Stimulated activated CD8-positive, alpha-beta memory T cell treated with anti-CD3 and anti-CD28 coated beads, Interleukin-15, amount 100 ng/mL, for 48 hours (primary cell): ENCODE measurements around the gene SEMA3B.
"Not testable (repeated sequence)": the region's sequence is repeated elsewhere in the genome, so short reads cannot be mapped to it uniquely, and the experiment has no call there.

Source experiments
- DNase-seq, 2 donors: peaks; one replicate each; pipeline ENCODE4 v3.0.0-alpha.2; 2020; ENCODE audit warnings: low read depth in 2 of 2

The SEMA3B gene

GRCh38 chr3:50237754-50238548, 31.0 kb upstream of the SEMA3B start:
- peak; percentile 84 to 85 for DNase-seq

- no peak for DNase-seq
These were observed 30.4 kb upstream of the SEMA3B start for GRCh38 chr3:50238549-50239026.

- DNase-seq, result no peak
These were observed 29.3 kb upstream of the SEMA3B start for GRCh38 chr3:50239649-50240048.

GRCh38 chr3:50241163-50241562, 27.8 kb upstream of the SEMA3B start:
- no peak for DNase-seq

DNA sequence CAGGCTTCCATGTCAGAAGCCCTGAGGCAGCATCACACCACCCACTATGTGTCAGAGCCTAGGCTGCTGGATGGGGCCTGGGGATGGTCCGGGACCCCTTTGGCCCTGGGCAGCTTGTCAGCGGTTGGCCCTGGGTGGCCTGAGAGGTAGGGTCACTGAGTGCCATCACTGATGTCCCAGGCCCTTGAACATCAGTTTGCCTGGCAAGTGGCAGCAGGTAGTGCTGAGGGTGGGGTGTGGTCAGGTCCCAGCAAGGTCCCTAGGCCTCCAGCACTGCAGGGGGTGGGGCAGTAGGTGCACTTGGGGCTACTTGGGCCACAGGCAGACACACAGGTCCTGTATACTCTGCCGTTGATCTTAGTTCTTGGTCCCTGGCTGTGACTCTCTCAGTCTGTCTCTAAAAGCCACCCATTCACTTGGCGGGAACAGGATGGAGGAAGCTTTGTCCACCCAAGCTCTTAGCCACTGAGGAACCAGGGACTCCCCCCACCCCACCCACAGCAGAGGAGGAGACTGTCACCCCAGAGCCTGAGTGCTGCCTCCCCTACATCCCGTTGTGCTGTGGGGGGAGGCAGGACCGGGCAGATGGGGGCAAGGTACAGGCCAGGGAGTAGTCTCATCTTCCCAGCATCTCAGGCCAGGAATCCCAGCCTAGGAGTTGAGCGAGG, 27.1 kb upstream of the SEMA3B start:
- no peak for DNase-seq

- no peak for DNase-seq
These were observed 26.6 kb upstream of the SEMA3B start for GRCh38 chr3:50242381-50242770.

DNA sequence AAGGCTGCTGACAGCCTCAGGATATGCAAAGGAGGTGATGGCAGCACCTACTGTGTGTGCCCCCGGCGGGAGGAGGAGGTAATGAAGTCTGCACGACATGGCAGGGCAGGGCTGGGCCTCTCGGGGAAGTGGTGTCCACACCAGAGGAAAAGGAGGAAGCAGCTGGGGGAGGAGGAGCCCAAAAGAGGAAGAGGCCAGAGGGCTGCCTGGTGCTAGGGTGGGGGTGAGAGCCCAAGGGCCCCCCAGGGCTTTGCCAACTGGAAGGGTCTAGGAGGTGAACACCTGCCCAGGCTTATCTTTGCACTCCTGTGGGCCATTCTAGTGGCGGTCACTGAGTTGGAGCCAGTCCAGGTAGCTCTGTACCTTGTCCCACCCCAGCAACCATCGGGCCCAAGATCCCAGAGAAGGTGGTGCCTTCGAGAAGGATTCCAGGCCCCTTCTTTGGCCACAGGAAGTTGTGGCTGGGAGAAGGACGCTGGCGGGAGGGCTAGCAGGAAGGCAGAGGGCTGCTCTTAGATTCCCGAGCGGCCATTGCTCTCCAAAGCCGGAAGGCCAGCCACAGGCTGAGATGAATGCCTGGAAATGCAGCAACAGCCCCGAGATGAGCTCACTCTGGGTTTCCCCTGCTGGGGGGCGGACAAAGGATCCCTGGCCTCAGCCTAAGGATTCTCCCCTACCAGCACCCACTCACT, 25.9 kb upstream of the SEMA3B start:
- DNase-seq, result peak in 1 of 2 donors; percentile 34

DNA sequence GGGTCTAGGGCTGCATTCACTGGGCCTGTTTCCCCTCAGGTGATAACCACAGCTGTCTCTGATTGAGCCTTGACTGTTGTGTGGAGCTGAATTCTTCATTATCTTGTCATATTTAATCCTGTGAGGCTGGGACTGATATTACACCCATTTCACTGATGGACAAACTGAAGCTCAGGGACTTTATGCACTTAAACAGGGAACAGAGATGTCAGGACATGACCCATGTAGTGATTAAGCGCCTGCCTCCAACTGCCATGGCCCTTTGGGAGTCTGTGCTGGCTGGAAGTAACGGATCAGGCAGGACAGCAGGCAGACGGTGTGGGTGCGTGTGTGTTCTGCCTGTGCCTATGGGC, 25.4 kb upstream of the SEMA3B start:
- no peak for DNase-seq

DNA sequence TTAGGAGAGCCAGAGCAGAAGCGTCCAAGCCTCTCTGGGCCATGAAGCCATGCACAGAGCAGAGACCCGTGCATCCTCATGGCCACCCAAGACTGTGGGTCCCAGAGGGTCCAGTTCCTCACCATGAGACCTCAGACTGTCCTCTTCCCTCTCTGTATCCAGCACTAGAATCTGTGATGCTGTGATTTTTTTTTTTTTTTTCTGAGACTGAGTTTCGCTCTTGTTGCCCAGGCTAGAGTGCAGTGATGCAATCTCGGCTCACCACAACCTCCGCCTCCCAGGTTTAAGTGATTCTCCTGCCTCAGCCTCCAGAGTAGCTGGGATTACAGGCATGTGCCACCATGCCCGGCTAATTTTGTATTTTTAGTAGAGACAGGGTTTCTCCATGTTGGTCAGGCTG, 24.1 kb upstream of the SEMA3B start:
- not testable (repeated sequence) for DNase-seq

DNA sequence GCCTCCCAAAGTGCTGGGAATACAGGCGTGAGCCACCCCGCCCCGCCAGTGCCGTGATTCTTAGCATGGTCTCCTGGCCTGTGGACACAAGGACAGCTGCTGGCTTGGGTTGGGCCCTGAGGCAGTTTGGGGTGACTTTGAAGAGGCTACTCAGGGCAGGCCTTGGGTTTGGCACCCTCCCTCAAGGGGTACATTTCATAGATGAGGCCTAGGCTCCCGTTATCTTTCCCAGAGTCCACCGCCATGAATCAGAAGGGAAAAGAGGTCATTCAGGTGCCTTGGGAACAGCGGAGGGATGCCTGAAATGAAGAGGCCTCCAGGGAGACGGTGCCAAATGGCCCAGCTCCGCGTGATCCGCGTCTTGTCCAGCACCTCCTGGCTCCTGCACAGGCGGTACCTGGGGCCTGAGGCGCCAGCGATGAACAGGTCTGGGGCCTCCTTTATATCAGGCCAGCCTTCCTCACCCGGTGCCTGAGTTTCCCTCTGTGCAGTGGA, 23.6 kb upstream of the SEMA3B start:
- DNase-seq, result no peak

DNA sequence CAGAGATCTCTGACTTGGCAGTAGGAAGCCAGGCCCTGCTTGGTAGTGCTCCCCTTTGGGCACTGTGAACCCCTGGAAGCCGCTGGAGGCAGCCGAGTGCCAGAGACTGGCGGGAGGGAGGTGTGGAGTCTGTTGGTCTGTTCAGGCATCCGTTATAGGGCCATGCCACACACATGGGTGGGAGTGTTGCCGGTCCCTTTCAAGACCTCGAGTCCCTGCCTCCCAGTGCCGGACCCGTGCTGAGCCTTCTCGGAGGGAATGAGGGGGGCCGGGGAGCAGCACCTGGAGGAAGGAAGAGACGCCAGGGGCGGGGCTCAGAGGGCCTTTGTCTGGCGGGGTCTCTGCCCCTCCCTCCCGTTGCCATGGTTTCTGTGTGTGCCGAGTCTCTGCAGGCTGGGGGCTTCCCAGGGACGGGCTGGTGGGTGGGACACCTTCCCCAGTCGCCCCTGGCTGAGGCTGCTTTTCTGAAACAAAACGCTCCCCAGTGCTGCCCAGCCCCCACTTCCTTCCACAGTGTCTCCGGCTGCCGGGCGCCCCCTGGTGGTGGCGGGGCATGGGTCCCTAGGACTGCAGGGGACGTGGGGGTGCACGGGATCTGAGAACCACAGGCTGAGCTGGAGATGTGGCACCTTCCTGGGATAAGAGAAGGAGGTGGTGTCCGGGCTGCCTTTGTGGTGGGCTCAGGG, 23.0 kb upstream of the SEMA3B start:
- peak; percentile 86 to 91 for DNase-seq

DNA sequence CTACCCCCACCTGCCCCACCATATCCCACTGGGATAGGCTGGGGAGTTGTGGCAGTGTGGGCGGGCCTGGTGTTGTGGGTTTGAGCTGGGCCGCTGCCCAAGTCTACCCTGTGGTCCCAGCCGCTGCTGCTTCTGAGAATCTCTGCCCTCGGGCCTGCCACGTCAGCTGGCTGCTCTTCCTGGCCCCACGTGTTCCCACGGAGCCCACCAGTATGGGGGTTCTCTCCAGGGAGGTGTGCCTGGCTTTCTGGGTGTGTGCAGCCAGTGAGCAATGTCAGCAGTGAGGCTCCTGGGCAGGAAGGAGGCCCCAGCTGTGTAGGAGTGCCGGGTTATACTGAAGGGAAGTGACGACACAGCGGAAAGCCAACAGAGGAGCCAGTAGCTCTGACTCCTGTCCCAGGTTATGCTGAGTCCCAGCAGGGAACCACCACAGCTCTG, 22.4 kb upstream of the SEMA3B start:
- peak; percentile 86 to 88 for DNase-seq

GRCh38 chr3:50248387-50248786, 20.6 kb upstream of the SEMA3B start:
- DNase-seq, result no peak

- no peak for DNase-seq
These were observed 19.5 kb upstream of the SEMA3B start for GRCh38 chr3:50249457-50249856.

DNA sequence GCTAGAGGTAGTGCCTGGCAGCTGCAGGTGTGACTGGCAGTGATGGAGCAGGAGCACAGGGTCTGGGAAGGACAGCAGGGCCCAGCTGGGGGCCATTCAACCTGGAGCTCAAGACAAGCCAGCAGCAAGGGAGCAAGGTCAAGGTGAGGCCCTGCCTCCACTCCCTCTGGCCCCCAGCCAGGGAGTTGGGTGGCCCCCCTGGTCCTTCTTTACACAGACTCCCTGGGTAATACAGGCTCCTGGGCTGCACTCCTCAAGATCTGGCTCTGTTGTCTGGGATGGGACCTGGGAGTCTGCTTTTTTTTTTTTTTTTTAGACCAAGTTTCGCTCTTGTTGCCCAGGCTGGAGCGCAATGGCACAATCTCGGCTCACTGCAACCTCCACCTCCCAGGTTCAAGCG, 18.4 kb upstream of the SEMA3B start:
- no peak for DNase-seq

DNA sequence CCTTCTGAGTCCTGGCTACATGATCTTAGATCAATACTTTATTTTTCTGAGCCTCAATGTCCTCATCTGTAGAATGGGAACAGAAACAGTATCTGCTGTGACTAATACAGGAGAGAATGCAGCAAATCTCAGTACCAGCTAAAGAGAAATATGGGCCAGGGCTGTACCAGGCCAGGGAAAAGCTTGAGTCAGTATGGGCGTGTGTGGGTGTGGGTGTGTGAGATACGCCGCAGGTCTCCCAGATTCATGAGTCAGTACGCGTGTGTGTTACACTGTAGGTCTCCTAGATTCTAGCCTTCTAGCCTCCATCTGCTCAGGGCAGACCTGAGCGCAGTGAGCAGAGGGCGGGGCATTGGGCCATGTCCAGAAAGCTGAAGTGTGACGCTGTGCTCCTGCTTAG, 17.7 kb upstream of the SEMA3B start:
- peak in 1 of 2 donors; percentile 62 for DNase-seq

DNA sequence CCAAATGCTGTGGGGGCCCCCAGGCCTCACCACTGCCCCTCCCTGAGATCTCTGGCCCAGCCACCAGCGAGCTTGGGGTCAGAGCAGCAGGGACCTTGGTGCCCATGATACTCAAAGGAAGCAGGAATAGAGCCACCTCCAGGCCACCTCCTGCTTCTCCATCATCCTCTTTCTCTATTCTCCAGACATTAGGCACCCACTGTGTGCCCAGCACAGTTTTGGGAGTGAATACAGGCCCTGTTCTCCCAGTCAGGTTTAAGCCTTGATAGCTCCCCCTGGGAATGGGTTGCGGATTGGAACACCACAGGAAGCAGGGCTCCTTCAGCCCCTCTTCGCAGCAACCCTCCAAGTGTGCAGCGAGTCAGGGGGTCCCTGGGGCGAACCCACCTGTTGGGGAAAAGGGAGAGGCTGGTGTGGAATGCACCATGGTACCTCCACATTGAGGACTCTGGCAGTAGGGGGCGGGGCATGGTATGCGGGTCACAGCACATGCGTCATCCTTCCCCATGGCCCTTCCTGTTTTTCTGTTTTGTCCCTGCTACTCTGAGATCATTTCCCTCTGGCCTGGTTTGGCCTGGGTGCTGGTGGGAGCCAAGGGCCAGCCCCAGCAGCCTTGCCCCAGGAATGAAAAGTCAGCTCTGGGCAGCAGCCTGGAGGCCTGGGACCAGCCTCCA, 14.2 kb upstream of the SEMA3B start:
- no peak for DNase-seq

GRCh38 chr3:50255251-50255615, 13.7 kb upstream of the SEMA3B start:
- DNase-seq, result no peak

- no peak for DNase-seq
These were observed 11.7 kb upstream of the SEMA3B start for GRCh38 chr3:50256978-50257890.

- no peak for DNase-seq
These were observed 10.8 kb upstream of the SEMA3B start for GRCh38 chr3:50258029-50258680.
